Nephron progenitor cell (in vitro differentiated cells): ENCODE results near the gene PCNX3.

Experiments
- DNase-seq: peaks from one replicate; pipeline ENCODE4 v3.0.0; 2021
- H3K27ac Mint-ChIP-seq: 2 replicates; pipeline ENCODE4 v1.8.0; 2021; ENCODE audit warnings: mild to moderate bottlenecking, moderate library complexity, mixed read lengths
- H3K27me3 Mint-ChIP-seq: 2 replicates; pipeline ENCODE4 v1.8.0; 2021; ENCODE audit warnings: mild to moderate bottlenecking, low read depth, mixed read lengths; ENCODE audit not compliant: poor library complexity
- H3K36me3 Mint-ChIP-seq: 2 replicates; pipeline ENCODE4 v1.8.0; 2021; ENCODE audit warnings: low read depth, mixed read lengths
- H3K4me1 Mint-ChIP-seq: 2 replicates; pipeline ENCODE4 v1.8.0; 2021; ENCODE audit warnings: mixed read lengths
- H3K4me3 Mint-ChIP-seq: 2 replicates; pipeline ENCODE4 v1.8.0; 2021; ENCODE audit warnings: mild to moderate bottlenecking, moderate library complexity, mixed read lengths
- H3K9me3 Mint-ChIP-seq: 2 replicates; pipeline ENCODE4 v1.8.0; 2021; ENCODE audit warnings: mild to moderate bottlenecking, moderate library complexity, mixed read lengths
- TF ChIP-seq, protein P1 (sequence below): fragments of 200-600 bp; sonication (generic); IDR thresholded peaks from 2 replicates; pipeline ENCODE4 v1.5.0; 2021; ENCODE audit warnings: antibody characterized with exemption

PCNX3 gene

DNA sequence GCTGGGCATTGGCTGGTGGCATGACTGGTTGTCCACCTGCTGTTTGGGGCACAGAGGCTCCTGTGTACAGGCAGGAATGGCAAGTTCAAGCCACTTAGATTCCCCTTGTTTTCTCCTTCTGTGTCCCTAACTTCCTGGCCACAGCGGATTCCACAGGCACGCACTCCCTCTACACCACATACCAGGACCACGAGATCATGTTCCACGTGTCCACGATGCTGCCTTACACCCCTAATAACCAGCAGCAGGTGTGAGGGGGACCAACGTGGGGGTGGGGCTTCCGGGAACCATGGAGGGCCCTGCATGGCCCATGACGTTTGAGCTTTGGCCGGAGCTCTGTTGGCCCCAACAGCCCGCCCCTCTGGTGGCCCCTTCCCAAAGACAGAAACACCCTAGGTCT is 30.1 kb downstream of the PCNX3 start:
- peaks cover 39% of the 10 kb centered on the region for H3K4me1 Mint-ChIP-seq
- peaks cover 11% of the 10 kb centered on the region for H3K36me3 Mint-ChIP-seq
- DNase-seq: no peak
- H3K4me3 Mint-ChIP-seq: no peak overlapping the region
- no peak overlapping the region for H3K27ac Mint-ChIP-seq
- H3K27me3 Mint-ChIP-seq: peaks cover 22% of the 10 kb centered on the region
- H3K9me3 Mint-ChIP-seq: no peaks in the 10 kb centered on the region
- TF ChIP-seq, protein P1, sequence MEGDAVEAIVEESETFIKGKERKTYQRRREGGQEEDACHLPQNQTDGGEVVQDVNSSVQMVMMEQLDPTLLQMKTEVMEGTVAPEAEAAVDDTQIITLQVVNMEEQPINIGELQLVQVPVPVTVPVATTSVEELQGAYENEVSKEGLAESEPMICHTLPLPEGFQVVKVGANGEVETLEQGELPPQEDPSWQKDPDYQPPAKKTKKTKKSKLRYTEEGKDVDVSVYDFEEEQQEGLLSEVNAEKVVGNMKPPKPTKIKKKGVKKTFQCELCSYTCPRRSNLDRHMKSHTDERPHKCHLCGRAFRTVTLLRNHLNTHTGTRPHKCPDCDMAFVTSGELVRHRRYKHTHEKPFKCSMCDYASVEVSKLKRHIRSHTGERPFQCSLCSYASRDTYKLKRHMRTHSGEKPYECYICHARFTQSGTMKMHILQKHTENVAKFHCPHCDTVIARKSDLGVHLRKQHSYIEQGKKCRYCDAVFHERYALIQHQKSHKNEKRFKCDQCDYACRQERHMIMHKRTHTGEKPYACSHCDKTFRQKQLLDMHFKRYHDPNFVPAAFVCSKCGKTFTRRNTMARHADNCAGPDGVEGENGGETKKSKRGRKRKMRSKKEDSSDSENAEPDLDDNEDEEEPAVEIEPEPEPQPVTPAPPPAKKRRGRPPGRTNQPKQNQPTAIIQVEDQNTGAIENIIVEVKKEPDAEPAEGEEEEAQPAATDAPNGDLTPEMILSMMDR: no peak

DNA sequence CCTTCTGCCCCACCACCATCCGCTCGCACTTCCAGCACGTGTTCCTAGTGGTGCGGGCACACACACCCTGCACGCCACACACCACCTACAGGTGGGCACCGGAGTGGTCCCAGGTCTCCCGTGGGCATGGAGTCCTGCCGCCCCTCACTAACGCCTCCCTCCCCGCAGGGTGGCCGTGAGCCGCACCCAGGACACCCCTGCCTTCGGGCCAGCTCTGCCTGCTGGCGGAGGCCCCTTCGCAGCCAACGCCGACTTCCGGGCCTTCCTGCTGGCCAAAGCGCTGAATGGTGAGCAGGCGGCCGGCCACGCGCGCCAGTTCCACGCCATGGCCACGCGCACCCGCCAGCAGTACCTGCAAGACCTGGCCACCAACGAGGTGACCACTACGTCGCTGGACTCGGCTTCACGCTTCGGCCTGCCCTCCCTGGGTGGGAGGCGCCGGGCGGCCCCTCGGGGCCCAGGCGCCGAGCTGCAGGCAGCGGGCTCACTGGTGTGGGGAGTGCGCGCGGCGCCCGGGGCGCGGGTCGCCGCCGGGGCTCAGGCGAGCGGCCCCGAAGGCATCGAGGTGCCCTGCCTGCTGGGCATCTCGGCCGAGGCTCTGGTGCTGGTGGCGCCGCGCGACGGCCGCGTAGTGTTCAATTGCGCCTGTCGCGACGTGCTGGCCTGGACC is 30.8 kb downstream of the PCNX3 start:
- Mint-ChIP-seq H3K4me3 (no peak overlapping the region), H3K9me3 (no peaks in the 10 kb centered on the region)
- TF ChIP-seq, protein P1: no peak

DNA sequence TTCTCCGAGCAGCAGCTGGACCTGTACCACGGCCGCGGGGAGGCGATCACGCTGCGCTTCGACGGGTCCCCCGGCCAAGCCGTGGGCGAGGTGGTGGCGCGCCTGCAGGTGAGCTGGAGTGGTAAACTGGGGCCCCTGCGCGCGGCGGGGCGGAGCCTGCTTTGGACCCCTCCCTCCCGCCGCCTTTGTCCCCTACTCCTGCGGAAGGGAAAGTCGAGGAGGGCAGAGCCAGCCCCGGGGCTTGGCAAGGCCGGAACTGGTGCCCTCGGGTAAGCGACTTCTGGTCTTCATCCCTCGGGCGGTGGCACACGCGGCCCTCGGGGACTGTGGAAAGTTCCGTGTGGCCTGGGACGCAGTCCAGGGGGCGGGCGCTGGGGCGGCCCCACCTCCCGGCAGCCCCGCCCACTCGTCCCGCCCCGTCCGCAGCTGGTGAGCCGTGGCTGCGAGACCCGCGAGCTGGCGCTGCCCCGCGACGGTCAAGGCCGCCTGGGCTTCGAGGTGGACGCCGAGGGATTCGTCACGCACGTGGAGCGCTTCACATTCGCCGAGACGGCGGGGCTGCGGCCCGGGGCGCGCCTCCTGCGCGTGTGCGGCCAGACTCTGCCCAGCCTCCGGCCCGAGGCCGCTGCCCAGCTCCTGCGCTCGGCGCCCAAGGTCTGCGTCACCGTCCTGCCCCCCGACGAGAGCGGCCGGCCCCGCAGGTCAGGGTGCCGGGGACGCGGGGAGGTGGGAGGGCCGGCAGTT is 31.6 kb downstream of the PCNX3 start:
- H3K4me3 Mint-ChIP-seq: no peak overlapping the region

More for the DNA sequence above, 30.8 kb downstream of the PCNX3 start:
- Mint-ChIP-seq H3K27ac (no peak overlapping the region), H3K27me3 (peaks cover 22% of the 10 kb centered on the region), H3K4me1 (peaks cover 46% of the 10 kb centered on the region), H3K36me3 (peaks cover 11% of the 10 kb centered on the region)
- DNase-seq: no peak

GRCh38 chr11:65648997-65649493 is 33.5 kb downstream of the PCNX3 start:
- Mint-ChIP-seq H3K36me3 (peaks cover 19% of the 10 kb centered on the region), H3K4me3 (no peak overlapping the region), H3K27ac (no peak overlapping the region), H3K4me1 (peaks cover 54% of the 10 kb centered on the region), H3K9me3 (no peaks in the 10 kb centered on the region), H3K27me3 (peaks cover 17% of the 10 kb centered on the region)
- DNase-seq: no peak
- TF ChIP-seq, protein P1: no peak

More for the DNA sequence above, 31.6 kb downstream of the PCNX3 start:
- H3K27me3 Mint-ChIP-seq: peaks cover 22% of the 10 kb centered on the region
- no peak overlapping the region for H3K27ac Mint-ChIP-seq
- peak; percentile 70 for DNase-seq
- TF ChIP-seq, protein P1: no peak
- no peaks in the 10 kb centered on the region for H3K9me3 Mint-ChIP-seq
- peaks cover 11% of the 10 kb centered on the region for H3K36me3 Mint-ChIP-seq
- peaks cover 47% of the 10 kb centered on the region for H3K4me1 Mint-ChIP-seq

DNA sequence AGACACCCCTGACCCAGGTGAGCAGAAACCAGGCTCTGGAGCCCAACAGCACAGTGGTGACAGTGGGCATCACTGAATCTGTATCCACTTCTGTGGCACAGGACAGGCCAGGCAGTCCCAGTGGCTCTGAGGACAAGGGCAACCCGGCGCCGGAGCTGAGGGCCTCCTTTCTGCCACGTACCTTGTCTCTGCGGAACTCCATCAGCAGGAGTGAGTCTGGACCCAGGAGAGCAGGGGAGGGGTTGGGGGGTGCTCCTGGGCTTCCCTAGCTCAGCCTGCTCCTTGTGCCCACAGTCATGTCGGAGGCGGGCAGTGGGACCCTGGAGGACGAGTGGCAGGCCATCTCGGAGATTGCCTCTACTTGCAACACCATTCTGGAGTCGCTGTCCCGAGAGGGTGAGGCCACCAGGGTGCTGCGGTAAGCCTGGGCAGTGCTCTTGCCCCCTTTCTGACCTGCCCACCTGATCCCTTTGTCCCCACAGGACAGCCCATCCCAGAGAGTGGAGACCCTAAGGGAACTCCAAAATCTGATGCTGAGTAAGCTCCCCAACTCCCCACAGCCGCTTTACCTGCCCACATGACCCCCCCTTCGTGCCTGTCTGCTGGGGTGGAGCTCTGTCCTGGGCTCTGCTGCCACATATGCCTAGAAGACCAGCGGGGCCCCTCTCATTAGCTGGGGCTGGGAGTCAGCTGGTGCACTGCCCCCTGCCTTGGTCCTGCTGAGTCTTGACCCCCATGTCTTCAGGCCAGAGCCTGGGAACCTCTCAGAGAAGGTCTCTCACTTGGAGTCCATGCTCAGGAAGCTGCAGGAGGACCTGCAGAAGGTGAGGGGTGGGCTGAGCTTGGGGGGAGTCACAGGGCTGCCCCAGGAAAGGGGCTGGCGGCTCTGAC is 34.3 kb downstream of the PCNX3 start:
- Mint-ChIP-seq H3K9me3 (no peaks in the 10 kb centered on the region), H3K36me3 (peaks cover 20% of the 10 kb centered on the region), H3K4me1 (peaks cover 49% of the 10 kb centered on the region), H3K4me3 (no peak overlapping the region), H3K27me3 (peaks cover 16% of the 10 kb centered on the region), H3K27ac (no peak overlapping the region)
- TF ChIP-seq, protein P1: no peak
- no peak for DNase-seq
